Measurements from ENCODE around the gene CIZ1.
"Not testable (repeated sequence)": the region's sequence is repeated elsewhere in the genome, so short reads cannot be mapped to it uniquely, and the experiment has no call there.

The CIZ1 gene

GRCh38 chr9:128144239-128145181 is 46.9 kb downstream of the CIZ1 start:
- DNase-seq = no peak

GRCh38 chr9:128143525-128144238 is 47.7 kb downstream of the CIZ1 start:
- DNase-seq = no peak

DNA sequence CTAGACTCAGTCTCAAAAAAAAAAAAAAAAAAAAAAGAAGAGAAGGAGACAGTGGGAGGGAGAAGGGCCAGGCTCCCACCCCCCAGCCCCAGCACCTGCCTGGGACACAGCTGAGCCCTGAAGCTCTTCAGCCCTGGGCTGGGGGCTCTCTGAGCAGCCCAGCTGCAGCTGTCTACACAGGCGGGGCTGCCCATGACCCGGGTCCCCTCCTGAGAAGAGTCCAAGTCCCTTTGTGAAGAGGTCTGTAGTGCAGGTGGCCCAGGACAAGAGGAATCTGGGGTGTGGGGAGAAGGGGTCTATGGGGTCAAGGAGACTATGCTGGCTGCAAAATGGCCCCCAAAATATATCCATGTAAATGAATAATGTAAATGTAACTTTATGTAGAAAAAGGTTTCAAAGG is 48.8 kb downstream of the CIZ1 start:
- no peak for DNase-seq

DNA sequence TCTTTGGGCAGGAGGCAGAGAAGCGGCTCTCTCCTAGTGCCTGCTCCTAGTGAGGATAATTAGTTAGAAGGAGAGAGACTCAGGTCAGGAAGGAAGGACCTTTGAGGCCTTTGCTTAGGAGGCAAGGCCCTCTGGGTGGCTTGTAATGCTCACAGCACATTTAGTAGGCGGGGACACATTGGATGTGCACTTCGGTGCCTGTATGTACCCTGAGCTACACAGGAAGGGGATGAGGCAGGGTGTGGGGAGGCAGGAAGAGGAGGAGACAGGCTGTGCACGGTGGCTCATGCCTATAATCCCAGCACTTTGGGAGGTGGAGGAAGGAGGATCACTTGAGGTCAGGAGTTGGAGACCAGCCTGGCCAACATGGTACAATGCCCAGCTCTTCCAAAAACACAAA is 49.3 kb downstream of the CIZ1 start:
- no peak for DNase-seq

DNA sequence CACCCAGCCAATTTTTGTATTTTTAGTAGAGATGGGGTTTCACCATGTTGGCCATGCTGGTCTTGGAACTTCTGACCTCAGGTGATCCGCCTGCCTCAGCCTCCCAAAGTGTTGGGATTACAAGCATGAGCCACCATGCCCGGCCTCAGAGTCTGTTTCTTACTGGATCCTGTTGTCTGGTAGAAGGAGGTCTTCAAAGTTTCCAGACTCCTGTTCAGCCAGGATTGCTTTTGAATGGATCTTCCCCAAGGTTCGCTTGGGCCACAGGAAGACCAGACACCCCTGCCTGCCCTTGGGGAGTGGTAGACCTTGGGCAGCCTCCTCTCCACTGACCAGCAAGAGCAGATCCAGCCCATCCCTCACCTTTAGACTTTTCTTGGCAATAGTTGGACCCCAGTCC is 49.8 kb downstream of the CIZ1 start:
- DNase-seq = no peak

GRCh38 chr9:128139621-128140020 is 51.8 kb downstream of the CIZ1 start:
- DNase-seq = no peak

GRCh38 chr9:128138001-128138400 is 53.4 kb downstream of the CIZ1 start:
- DNase-seq = no peak

DNA sequence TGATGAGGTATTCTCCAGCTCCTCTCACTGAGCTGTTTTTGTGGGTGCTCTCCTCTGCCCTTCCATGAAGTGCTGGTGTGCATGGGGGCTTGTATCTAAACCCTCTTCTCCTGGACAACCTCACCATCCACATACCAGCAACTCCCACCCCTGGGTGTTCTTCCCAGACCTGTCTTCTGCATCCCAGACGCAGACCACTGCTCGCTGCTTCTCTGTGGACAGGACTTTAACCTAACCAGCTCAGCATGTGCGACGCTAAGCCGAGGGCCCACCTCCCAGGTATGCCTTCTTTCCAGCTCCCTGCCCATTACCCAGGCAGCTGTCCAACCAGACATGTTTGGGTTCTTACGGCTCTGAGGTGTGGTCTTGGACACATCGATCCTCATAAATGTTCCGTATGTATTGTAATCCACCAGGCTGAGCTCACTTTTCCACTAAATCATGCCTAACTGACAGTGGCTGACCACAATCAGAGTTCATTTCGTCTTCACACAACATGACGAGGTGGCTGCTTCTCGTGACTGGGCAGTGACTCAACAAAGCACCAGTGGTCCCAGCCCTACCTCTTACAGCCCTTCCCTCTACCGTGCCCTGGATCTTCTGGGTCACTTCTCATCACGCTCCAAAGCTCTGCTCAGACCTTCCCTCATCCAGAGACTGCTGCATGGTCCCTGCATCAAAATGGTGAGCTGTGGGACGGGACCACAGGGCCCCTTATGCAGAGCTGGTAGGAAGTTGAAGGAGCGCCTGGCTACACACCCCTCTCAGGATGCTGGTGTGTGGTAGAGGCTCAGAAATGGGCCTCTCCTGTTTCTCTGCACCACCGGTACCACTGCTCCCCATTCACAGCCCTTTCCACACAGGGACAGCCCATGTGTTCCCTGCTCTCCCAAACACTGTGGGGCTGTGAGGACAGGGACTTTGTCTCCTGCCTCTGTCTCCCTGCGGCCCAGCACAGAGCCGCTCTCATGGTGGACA is 54.3 kb downstream of the CIZ1 start:
- DNase-seq = no peak

DNA sequence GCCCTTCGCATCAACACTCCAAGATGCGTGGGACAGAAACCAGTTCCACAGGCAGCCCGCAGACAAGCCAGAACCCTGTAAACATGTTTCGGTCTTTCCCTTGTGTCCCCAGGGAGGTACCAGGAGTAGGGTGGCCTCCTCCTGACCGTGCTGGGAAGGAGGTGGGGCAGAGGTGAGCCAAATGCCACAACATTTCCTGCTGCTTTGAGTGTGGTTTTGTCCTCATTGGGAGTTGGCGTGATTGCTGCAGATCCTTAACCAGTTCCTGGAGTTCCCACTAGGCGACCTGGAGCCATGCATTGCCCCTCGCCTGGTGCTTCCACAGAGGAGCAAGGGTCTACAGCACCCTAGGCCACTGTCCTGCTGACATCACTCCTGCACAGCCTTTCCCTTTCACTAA is 55.8 kb downstream of the CIZ1 start:
- not testable (repeated sequence) for DNase-seq

- not testable (repeated sequence) for DNase-seq
Measured at GRCh38 chr9:128132139-128132538, 59.2 kb downstream of the CIZ1 start.

GRCh38 chr9:128131346-128131745 is 60.0 kb downstream of the CIZ1 start:
- DNase-seq = not testable (repeated sequence)

GRCh38 chr9:128130651-128131050 is 60.7 kb downstream of the CIZ1 start:
- not testable (repeated sequence) for DNase-seq

- not testable (repeated sequence) for DNase-seq
Measured at GRCh38 chr9:128129976-128130590, 61.3 kb downstream of the CIZ1 start.

- DNase-seq = no peak
Measured at GRCh38 chr9:128128836-128129590, 62.4 kb downstream of the CIZ1 start.

DNA sequence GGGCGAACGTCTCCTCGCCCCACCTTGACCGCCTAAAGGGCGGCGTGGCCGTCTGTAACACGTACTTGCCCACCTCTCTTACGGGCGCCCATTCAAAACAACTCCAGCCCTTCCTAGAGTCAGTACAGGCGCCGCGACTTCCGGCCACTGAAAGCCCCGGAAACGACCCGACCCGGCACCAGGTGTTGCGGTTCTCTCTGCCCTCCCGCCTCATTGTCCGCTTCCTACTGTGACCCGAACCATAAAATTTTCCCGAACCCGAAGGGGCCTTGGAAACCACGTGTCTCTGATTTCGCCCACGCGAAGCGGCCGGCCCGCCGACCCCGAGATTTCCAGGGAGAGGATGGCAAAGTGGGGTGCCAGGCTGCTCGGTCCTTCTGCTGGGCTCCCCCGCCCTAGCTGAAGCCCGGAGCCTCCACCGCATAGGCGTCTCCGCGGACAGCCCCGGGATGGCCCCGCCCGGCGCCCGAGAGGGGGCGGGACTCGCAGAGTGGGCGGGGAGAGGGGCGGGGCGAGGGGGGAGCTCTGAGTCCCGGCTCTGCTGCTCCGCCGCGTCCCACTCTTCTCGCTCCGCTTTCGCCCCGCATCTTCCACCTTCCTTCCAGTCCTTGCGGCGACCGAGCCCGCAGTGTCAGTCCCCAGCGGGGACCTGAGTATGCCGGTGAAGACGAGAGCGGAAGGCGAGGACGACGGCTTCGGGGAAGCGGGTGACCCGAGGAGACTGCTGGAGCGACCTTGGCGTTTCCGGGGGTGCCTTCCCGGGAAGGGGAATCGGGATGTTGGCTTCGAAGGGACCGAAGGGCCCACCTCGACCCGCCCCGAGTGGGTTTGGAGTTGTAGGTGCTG is 63.2 kb downstream of the CIZ1 start:
- peak; percentile 80 for DNase-seq

GRCh38 chr9:128127568-128127989 is 63.8 kb downstream of the CIZ1 start, which contains the start of gene PTGES2:
PTGES2 (minus strand) TSS chr9:128127729; CDS start chr9:128127717, 12 bp downstream.
- DNase-seq = peak; percentile 20

GRCh38 chr9:128125580-128126354 is 65.6 kb downstream of the CIZ1 start:
- DNase-seq = no peak

DNA sequence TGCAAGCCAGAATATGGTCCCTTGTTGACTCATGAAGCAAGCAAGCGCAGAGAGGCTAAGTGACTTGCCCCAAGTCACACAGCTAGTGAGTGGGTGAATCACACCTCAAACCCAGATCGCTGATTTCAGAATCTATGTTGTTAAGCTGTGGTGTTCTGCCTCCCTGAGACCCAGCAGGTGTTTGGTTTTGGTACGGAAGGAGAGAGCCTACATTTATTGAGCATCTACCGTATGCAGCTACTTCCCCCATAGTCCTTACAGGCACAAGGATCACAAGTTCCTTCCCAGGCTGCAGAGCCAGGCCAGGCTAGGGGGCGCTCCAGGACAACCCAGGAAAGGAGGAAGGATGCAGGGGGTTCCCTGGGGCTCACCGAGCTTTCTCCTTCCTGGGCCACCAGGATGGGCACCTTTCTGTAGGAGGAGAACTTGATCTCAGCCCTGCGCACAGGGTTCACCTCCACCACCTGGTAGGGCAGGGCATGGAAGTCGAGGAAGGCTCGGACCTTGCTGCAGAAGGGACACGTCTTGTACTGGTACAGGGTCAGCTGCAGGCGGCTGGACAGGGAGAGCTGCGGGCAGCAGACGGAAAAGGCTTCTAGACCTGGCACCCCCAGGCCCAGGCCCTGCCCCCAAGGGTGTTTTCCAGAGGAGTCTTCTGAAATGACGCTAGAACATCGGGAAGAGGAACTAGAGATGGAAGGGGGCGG is 66.3 kb downstream of the CIZ1 start:
- DNase-seq = no peak

DNA sequence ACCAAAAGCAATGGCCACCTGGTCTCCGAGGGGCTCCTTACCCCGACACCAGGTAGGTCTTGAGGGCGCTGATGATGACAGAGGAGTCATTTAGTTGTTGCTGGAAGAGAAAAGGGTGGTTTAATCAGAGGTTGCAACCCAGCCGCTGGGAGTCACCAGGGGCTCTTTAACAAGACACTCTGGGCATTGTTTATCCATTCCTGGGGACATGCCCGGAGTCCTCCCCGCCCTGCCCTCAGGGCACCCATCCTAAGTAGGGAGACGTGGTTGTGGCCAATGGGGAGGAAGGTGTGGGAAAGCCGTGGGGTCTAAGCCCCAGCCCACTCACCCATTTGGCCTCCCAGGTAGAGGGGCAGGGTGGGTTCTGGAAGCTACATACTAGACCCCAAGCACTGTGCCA is 66.9 kb downstream of the CIZ1 start:
- DNase-seq = no peak
